Thoracic aorta (tissue), 2 donors: ENCODE data around the gene CADM2. TPM values are rescaled to one million over a fixed set of nuclear protein-coding genes. Genes with fewer than 3 reads are reported as not detected.

ENCODE experiments used
- ATAC-seq: fragments of 150-250 bp; one replicate; pipeline ENCODE4 v1.8.0; 2017; ENCODE audit warnings: low read depth; ENCODE audit not compliant: insufficient number of reproducible peaks, low FRiP score
- DNase-seq: peaks from one replicate; pipeline ENCODE4 v3.0.0-alpha.2; 2020; ENCODE audit warnings: low spot score
- H3K27ac ChIP-seq, 2 donors: fragments of 200-600 bp; sonication (generic); 1 replicate in 1 of 2; 2 replicates in 1 of 2; pipeline ENCODE4 v1.5.1; 2016; ENCODE audit warnings: mild to moderate bottlenecking in 2 of 2, moderate library complexity in 2 of 2
- H3K27me3 ChIP-seq: fragments of 200-600 bp; sonication (generic); replicated peaks from 2 replicates; pipeline ENCODE4 v1.6.0; 2016; ENCODE audit warnings: mild to moderate bottlenecking; ENCODE audit not compliant: insufficient read depth
- H3K36me3 ChIP-seq: fragments of 200-600 bp; sonication (generic); one replicate; pipeline ENCODE4 v1.5.1; 2016
- H3K4me1 ChIP-seq, 2 donors: fragments of 200-600 bp; sonication (generic); 1 replicate in 1 of 2; 2 replicates in 1 of 2; pipeline versions ENCODE4 v1.5.1 to v1.6.0; 2016; ENCODE audit warnings: low read depth in 2 of 2, mild to moderate bottlenecking in 1 of 2; ENCODE audit not compliant: control insufficient read depth in 1 of 2
- H3K4me3 ChIP-seq: fragments of 200-600 bp; sonication (generic); 2 replicates; pipeline ENCODE4 v1.5.1; 2016; ENCODE audit warnings: mild to moderate bottlenecking
- H3K9me3 ChIP-seq: fragments of 200-600 bp; sonication (generic); 2 replicates; pipeline ENCODE4 v1.5.1; 2016
- CTCF ChIP-seq: fragments of 200-600 bp; sonication (generic); IDR thresholded peaks from one replicate; pipeline ENCODE4 v1.5.1; 2019; ENCODE audit warnings: antibody characterized with exemption
- total RNA-seq, 2 donors: library from RNA; depleted of rRNA; stranded (reverse); fragments of >200 nt; gene quantifications; one replicate each; pipeline versions ENCODE4 v1.1.0 to v1.2.3, GENCODE V29; 2016

Gene CADM2
- total RNA-seq, 2 donors from 2014 or later = 1.8 TPM; not detected in 1

DNA sequence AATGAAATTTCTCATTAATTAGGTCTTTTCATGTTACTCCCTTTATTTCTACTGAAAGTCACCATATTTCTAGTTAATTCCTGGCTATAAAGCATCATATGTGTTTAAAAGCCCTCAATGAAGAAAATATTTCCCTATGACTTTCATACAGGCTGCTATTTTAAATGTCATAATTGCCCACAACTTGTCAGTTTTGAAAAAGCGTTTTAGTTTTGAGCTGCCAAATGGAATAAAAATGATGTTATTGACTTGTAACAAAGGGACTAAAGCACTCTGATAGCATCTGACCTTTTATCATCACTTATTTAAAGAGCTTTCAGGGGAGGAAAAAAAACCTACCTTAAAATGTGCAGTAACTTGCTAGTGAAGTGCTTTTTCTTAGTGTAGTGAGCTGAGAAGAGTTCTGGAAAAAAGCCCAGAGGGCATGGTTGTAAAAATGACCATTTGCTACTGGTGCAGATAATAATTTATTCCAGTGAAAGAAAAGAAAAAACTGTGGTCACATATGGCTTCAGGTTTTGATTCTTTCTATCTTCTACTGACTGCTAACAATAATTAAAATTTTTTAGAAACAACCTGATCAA, 877.2 kb downstream of the CADM2 start:
- Histone ChIP-seq H3K9me3 (no peaks in the 10 kb centered on the region), H3K27ac (no peak overlapping the region), H3K4me3 (no peak overlapping the region), H3K27me3 (no peaks in the 10 kb centered on the region), H3K36me3 (no peaks in the 10 kb centered on the region), H3K4me1 (no peaks in the 10 kb centered on the region)
- DNase-seq (no peak), ATAC-seq (no peak)
- TF ChIP-seq CTCF = no peak

DNA sequence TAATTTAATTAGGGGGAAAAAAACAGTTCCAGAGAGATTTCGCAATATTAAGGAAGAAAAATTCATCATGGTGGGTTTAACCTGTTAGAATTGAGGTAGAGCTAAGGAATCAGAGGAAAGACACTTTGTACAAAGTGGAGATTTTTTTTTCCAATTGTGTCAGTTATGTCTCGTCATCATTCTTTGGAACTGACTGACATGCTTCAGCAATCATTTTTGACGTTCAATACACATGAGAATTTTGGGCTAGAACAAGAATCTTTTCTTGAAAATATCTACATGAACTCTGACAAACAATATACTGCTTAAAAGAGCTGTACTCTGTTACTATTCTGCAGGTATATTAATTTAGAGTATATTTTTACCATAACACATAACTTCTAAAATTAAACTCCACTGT, 878.6 kb downstream of the CADM2 start:
- Histone ChIP-seq H3K27ac (no peak overlapping the region), H3K4me1 (no peaks in the 10 kb centered on the region)
- no peak for DNase-seq

GRCh38 chr3:85838921-85839320, 880.1 kb downstream of the CADM2 start:
- H3K27ac ChIP-seq = no peak overlapping the region
- no peaks in the 10 kb centered on the region for H3K27me3 ChIP-seq
- ATAC-seq (no peak), DNase-seq (no peak)
- no peaks in the 10 kb centered on the region for H3K4me1 ChIP-seq
- H3K4me3 ChIP-seq = no peak overlapping the region
- no peak for TF ChIP-seq CTCF
- no peaks in the 10 kb centered on the region for H3K36me3 ChIP-seq
- no peaks in the 10 kb centered on the region for H3K9me3 ChIP-seq

More for the DNA sequence above, 878.6 kb downstream of the CADM2 start:
- TF ChIP-seq CTCF = no peak
- no peak overlapping the region for H3K4me3 ChIP-seq
- H3K36me3 ChIP-seq = no peaks in the 10 kb centered on the region
- H3K27me3 ChIP-seq = no peaks in the 10 kb centered on the region
- no peak for ATAC-seq
- H3K9me3 ChIP-seq = no peaks in the 10 kb centered on the region

DNA sequence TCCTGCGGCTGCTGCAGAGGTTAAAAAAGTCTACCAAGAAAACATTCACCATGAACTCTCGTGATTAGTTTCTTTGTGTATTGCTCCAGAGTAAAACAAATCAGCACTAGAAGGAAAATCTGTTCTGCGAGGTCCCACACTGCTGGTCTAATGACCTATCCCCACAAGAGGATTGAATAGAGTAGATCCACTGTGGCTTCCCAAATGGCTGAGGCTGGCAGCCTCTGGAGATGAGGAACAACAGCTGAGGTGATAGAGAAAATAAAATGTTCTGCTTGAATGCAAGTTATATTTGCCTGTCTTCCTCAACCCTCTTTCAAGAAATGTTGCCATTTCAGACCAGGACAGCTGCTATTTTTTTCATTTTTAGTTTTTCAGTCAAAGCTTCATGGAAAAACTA, 883.3 kb downstream of the CADM2 start:
- no peak for TF ChIP-seq CTCF
- no peaks in the 10 kb centered on the region for H3K36me3 ChIP-seq
- DNase-seq = no peak
- no peaks in the 10 kb centered on the region for H3K4me1 ChIP-seq
- no peaks in the 10 kb centered on the region for H3K27me3 ChIP-seq
- no peak for ATAC-seq
- no peak overlapping the region for H3K4me3 ChIP-seq
- H3K27ac ChIP-seq = no peak overlapping the region
- no peaks in the 10 kb centered on the region for H3K9me3 ChIP-seq

DNA sequence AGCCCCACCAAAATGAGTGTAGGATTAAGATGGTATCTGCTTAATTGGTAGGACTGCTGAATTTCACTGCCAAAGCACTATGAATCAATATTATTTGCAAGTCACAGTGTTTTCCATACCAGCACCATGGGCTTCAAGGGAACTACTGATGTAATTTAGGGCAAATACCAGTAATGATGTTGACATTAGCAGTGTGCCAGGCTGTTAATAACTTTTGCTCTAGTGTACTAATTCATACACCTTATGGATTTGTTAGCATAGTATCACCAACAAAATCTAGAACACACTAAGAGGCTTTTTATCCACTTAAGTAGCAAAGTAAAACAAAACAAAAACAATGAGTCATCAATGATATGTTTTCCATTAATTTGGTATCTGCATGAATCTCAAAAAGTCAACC, 888.2 kb downstream of the CADM2 start:
- no peak for DNase-seq
- Histone ChIP-seq H3K4me3 (no peak overlapping the region), H3K27ac (no peak overlapping the region), H3K4me1 (no peaks in the 10 kb centered on the region), H3K27me3 (no peaks in the 10 kb centered on the region), H3K36me3 (no peaks in the 10 kb centered on the region), H3K9me3 (no peaks in the 10 kb centered on the region)
- ATAC-seq = no peak
- TF ChIP-seq CTCF = no peak
